DND-41 (cell line): ENCODE data around the gene UBE2H.

Experiments used
- ATAC-seq: fragments of 200-7000 bp; cut with Tn5 transposase; 3 replicates; pipeline ENCODE4 v1.9.1; 2021; ENCODE audit warnings: low read depth; ENCODE audit not compliant: insufficient read depth
- DNase-seq: peaks from one replicate; pipeline ENCODE4 v3.0.0-alpha.2; 2020
- H2AFZ ChIP-seq: 2 replicates; pipeline ENCODE4 v1.6.0; 2012; ENCODE audit warnings: low read depth, low read length
- H3K27ac ChIP-seq: 2 replicates; pipeline ENCODE4 v1.5.1; 2012; ENCODE audit warnings: low read length, inconsistent platforms
- H3K27me3 ChIP-seq: fragments of 200-600 bp; sonication (generic); 2 replicates; pipeline ENCODE4 v1.6.0; 2012; ENCODE audit warnings: low read length, mild to moderate bottlenecking, inconsistent platforms; ENCODE audit not compliant: insufficient read depth, poor library complexity
- H3K36me3 ChIP-seq: 2 replicates; pipeline ENCODE4 v1.5.1; 2012; ENCODE audit warnings: low read length, inconsistent platforms; ENCODE audit not compliant: insufficient read depth
- H3K4me1 ChIP-seq: 2 replicates; pipeline ENCODE4 v1.5.1; 2012; ENCODE audit warnings: mild to moderate bottlenecking, low read length; ENCODE audit not compliant: insufficient read depth
- H3K4me2 ChIP-seq: 2 replicates; pipeline ENCODE4 v1.6.0; 2012; ENCODE audit warnings: mild to moderate bottlenecking, moderate library complexity, low read length, inconsistent platforms; ENCODE audit not compliant: insufficient read depth
- H3K4me3 ChIP-seq, 2 experiments: fragments of 200-600 bp in 1 of 2; shearing (Covaris generic) in 1 of 2; 2 replicates each; pipeline ENCODE4 v1.5.1; 2012 to 2016; ENCODE audit warnings: inconsistent platforms in 2 of 2, low read length in 2 of 2, mild to moderate bottlenecking in 2 of 2, low read depth in 1 of 2, moderate library complexity in 1 of 2
- H3K79me2 ChIP-seq: 2 replicates; pipeline ENCODE4 v1.6.0; 2012; ENCODE audit warnings: low read length, inconsistent platforms; ENCODE audit not compliant: insufficient read depth
- H3K9ac ChIP-seq: 2 replicates; pipeline ENCODE4 v1.6.0; 2012; ENCODE audit warnings: low read depth, mild to moderate bottlenecking, inconsistent platforms, low read length, moderate library complexity
- H3K9me3 ChIP-seq: 2 replicates; pipeline ENCODE4 v1.5.1; 2012; ENCODE audit warnings: low read length, moderate library complexity, mild to moderate bottlenecking, inconsistent platforms; ENCODE audit not compliant: insufficient read depth, severe bottlenecking
- H4K20me1 ChIP-seq: 2 replicates; pipeline ENCODE4 v1.6.0; 2012; ENCODE audit warnings: low read length; ENCODE audit not compliant: insufficient read depth
- CTCF ChIP-seq: IDR thresholded peaks from 2 replicates; pipeline ENCODE4 v1.5.1; 2012; ENCODE audit warnings: borderline replicate concordance, low read length, moderate library complexity, mild to moderate bottlenecking; ENCODE audit not compliant: poor library complexity, severe bottlenecking; ENCODE audit errors: extremely low read depth
- EZH2 ChIP-seq: IDR thresholded peaks from 3 replicates; pipeline ENCODE4 v1.6.1; 2012; ENCODE audit warnings: borderline replicate concordance, low read depth, mild to moderate bottlenecking, moderate library complexity, low read length, inconsistent platforms; ENCODE audit not compliant: severe bottlenecking

Gene UBE2H

GRCh38 chr7:129993275-129993674 lies 40.5 kb upstream of the UBE2H start:
- H3K4me1 ChIP-seq: no peaks in the 10 kb centered on the region
- H3K27ac ChIP-seq: no peak overlapping the region
- H3K36me3 ChIP-seq: no peaks in the 10 kb centered on the region
- no peak overlapping the region for H3K4me2 ChIP-seq
- H3K4me3 ChIP-seq: no peak overlapping the region
- no peaks in the 10 kb centered on the region for H3K27me3 ChIP-seq
- H3K9me3 ChIP-seq: no peaks in the 10 kb centered on the region
- no peaks in the 10 kb centered on the region for H3K79me2 ChIP-seq
- DNase-seq: no peak
- no peak overlapping the region for H3K9ac ChIP-seq
- no peak for TF ChIP-seq CTCF
- no peak overlapping the region for H2AFZ ChIP-seq
- no peaks in the 10 kb centered on the region for H4K20me1 ChIP-seq
- no peak for ATAC-seq

- DNase-seq: no peak
- no peaks in the 10 kb centered on the region for H3K4me1 ChIP-seq
- ATAC-seq: no peak
- no peak overlapping the region for H2AFZ ChIP-seq
- no peak overlapping the region for H3K4me3 ChIP-seq
- no peak for TF ChIP-seq CTCF
- no peak for TF ChIP-seq EZH2
- H3K79me2 ChIP-seq: no peaks in the 10 kb centered on the region
- H3K9ac ChIP-seq: no peak overlapping the region
- H3K27me3 ChIP-seq: no peaks in the 10 kb centered on the region
- H4K20me1 ChIP-seq: no peaks in the 10 kb centered on the region
- H3K9me3 ChIP-seq: no peaks in the 10 kb centered on the region
- H3K27ac ChIP-seq: no peak overlapping the region
- no peaks in the 10 kb centered on the region for H3K36me3 ChIP-seq
- no peak overlapping the region for H3K4me2 ChIP-seq
These were observed 37.8 kb upstream of the UBE2H start for GRCh38 chr7:129990403-129991192.

GRCh38 chr7:129989466-129989865 lies 36.7 kb upstream of the UBE2H start:
- Histone ChIP-seq H3K4me3 (no peak overlapping the region), H3K27me3 (no peaks in the 10 kb centered on the region), H3K4me1 (no peaks in the 10 kb centered on the region), H3K79me2 (no peaks in the 10 kb centered on the region), H3K9ac (no peak overlapping the region), H3K9me3 (no peaks in the 10 kb centered on the region), H2AFZ (no peak overlapping the region), H4K20me1 (no peaks in the 10 kb centered on the region), H3K4me2 (no peak overlapping the region), H3K27ac (no peak overlapping the region), H3K36me3 (no peaks in the 10 kb centered on the region)
- DNase-seq (peak; percentile 32), ATAC-seq (0 out of 3 replicates have a peak, but pooled peaks have one; percentile 29)
- TF ChIP-seq EZH2 (no peak), CTCF (no peak)
